Suprapubic skin (tissue), 4 donors: Measurements from ENCODE around the gene TGOLN2. TPM values are rescaled to one million over a fixed set of nuclear protein-coding genes. Genes with fewer than 3 reads are reported as not detected.

Experiments used
- DNase-seq, 2 donors: peaks; one replicate each; pipeline ENCODE4 v3.0.0-alpha.2; 2019; ENCODE audit warnings: low spot score in 2 of 2
- H3K27ac ChIP-seq: fragments of 200-600 bp; sonication (generic); one replicate; pipeline ENCODE4 v1.5.1; 2019
- H3K27me3 ChIP-seq: fragments of 200-600 bp; sonication (generic); one replicate; pipeline ENCODE4 v1.5.1; 2019
- H3K36me3 ChIP-seq: fragments of 200-600 bp; sonication (generic); one replicate; pipeline ENCODE4 v1.5.1; 2019
- H3K4me1 ChIP-seq: fragments of 200-600 bp; sonication (generic); one replicate; pipeline ENCODE4 v1.5.1; 2019
- H3K4me3 ChIP-seq: fragments of 200-600 bp; sonication (generic); one replicate; pipeline ENCODE4 v1.5.1; 2019; ENCODE audit warnings: mild to moderate bottlenecking
- H3K9me3 ChIP-seq: fragments of 200-600 bp; sonication (generic); one replicate; pipeline ENCODE4 v1.5.1; 2019
- CTCF ChIP-seq, 2 donors: fragments of 200-600 bp in 1 of 2; fragments of 450-650 bp in 1 of 2; sonication (generic) in 1 of 2; IDR thresholded peaks; one replicate each; pipeline ENCODE4 v1.5.1; 2016 to 2019; ENCODE audit warnings: antibody characterized with exemption in 2 of 2, mild to moderate bottlenecking in 1 of 2, moderate library complexity in 1 of 2
- EP300 ChIP-seq: sonication (generic); formaldehyde crosslinking; IDR thresholded peaks from one replicate; pipeline ENCODE4 v1.6.1; 2017; ENCODE audit warnings: antibody characterized with exemption
- POLR2A ChIP-seq, 2 donors: fragments of 450-650 bp; IDR thresholded peaks; one replicate each; pipeline ENCODE4 v1.6.1; 2017; ENCODE audit warnings: antibody characterized with exemption in 2 of 2, mild to moderate bottlenecking in 2 of 2, moderate library complexity in 2 of 2
- POLR2AphosphoS5 ChIP-seq, 3 donors: sonication (generic); formaldehyde crosslinking; IDR thresholded peaks; one replicate each; pipeline ENCODE4 v1.6.1; 2017; ENCODE audit warnings: antibody characterized with exemption in 3 of 3
- WGBS: methylation state at CpG from one replicate; pipeline ENCODE4 v1.1.5; 2018; 5-methylcytosine and 5-hydroxymethylcytosine counted together
- total RNA-seq, 4 donors: library from RNA; depleted of rRNA; stranded (reverse); fragments of >200 nt; gene quantifications; one replicate each; pipeline ENCODE4 v1.1.0, GENCODE V29; 2016

Gene TGOLN2
- total RNA-seq, 4 donors from 2014 or later, result 62.5 to 118 (median 72.0) TPM

DNA sequence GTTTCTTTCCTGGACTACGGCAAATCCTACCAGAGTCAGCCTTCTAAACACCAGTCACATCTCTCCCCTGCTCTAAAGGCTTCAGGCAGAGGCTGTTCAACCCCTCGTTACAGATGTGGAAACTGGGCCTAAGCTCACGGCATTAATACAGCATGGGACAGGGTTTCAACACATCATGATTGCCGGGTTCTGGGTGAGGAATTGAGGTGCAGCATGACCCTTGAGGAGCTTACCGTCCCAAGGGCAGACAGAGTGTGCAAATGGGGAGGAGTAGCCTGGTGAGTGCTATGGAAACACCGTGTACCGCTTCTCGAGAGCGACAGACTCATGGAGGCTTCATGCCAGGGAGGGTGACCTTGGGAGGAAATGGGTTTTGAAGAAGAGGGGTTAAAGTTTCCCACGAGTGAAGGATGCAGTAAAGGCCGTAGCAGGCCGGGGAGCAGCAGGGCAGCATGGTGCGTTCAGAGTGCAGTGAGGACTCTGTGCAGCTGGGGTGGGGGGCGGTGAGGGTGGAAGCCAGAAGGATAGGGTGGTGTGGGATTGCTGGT lies 51.1 kb downstream of the TGOLN2 start:
- peak overlapping the region; percentile 20 for H3K4me3 ChIP-seq

DNA sequence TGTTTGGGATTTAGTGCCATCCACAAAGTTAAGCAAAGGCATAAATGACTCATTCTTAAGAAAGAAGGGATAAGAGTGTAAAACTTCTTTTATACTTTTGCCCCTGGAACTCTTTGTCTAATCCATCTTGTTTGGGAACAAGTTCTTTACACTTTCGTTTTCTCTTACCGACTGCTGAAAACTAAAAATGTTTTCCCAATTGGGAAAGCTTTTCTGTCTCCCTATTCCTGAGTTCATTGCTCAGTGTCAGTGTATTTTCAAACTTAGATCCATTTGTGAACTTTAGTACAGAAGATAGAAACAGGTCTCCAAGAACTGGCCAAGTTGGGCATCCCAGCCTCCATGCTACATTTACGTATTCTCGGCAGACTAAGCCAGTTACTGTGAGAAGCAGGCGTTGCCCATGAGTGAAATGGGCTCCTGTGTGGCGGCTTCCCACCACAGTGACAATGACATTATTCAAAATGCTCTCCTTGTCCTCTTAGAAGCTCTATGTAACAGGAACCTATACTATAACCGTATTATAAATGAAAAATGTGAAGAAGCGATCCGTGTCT lies 51.7 kb downstream of the TGOLN2 start:
- H3K4me3 ChIP-seq, result peak overlapping the region; percentile 20
- DNase-seq, result no peak
- H3K9me3 ChIP-seq, result no peaks in the 10 kb centered on the region
- no peaks in the 10 kb centered on the region for H3K36me3 ChIP-seq
- no peaks in the 10 kb centered on the region for H3K27me3 ChIP-seq
- WGBS, result 62% methylated on average over 9 of the region's 9 CpGs
- H3K27ac ChIP-seq, result peak overlapping the region; percentile 21
- peaks cover 26% of the 10 kb centered on the region for H3K4me1 ChIP-seq
- TF ChIP-seq EP300, result no peak
- no peak for TF ChIP-seq POLR2AphosphoS5 (IDR thresholded peaks at IDR 0.05)
- TF ChIP-seq POLR2A (IDR thresholded peaks at IDR 0.05), result no peak
- TF ChIP-seq CTCF (IDR thresholded peaks at IDR 0.05), result no peak

More for the DNA sequence above, 51.1 kb downstream of the TGOLN2 start:
- H3K27me3 ChIP-seq, result no peaks in the 10 kb centered on the region
- H3K27ac ChIP-seq, result peak overlapping the region; percentile 57
- no peak for TF ChIP-seq CTCF (IDR thresholded peaks at IDR 0.05)
- no peak for TF ChIP-seq POLR2AphosphoS5 (IDR thresholded peaks at IDR 0.05)
- TF ChIP-seq POLR2A (IDR thresholded peaks at IDR 0.05), result no peak
- TF ChIP-seq EP300, result no peak
- no peak for DNase-seq
- no peaks in the 10 kb centered on the region for H3K9me3 ChIP-seq
- no peaks in the 10 kb centered on the region for H3K36me3 ChIP-seq
- WGBS, result 61% methylated on average over 14 of the region's 14 CpGs
- peaks cover 26% of the 10 kb centered on the region for H3K4me1 ChIP-seq

DNA sequence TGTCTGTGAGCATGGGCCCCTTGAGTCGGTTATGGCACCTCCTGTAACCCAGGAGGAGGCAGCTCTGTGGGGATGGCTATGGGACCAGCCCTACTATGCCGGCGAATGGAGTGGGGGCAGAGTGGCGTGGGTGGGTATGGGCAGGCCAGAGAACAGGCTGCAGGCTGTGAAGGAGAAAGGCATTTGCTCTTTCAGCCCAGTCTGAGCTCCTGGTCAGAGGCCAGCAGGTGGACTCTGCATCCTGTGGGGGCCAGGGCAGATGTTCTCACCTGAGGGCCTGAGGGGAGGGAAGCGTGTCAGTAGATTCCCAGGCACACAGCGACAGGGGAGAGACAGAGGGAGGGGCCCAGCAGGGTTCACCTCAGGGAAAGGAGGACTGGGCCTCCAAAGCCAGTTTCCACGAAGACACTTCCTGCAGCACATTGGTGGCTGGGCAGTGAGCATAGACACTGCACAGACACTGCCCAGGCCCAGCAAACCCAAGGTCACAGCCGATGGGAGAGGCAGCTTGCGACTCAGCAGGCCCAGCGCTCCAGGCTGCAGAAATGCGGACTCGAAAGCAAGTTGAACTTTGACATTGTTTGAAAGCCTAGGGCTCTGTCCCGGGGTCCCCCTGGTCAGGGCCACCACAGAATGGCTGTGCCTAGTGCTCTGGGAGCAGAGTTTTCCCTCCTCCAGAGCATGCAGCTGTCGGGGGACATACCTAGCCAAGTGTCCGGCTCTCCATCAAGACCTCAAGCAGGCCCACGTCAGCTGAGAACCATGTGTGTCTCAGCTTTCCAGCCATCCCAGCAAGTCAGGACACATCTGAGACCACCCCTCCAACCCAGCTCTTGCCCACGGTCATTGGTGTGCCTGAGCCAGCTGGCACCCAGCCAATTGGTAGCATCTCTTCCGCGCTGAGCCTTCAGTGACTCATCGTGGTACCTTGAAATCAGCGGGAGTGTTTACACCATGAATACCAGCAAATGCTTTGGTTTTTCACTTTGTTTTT lies 53.8 kb downstream of the TGOLN2 start:
- Histone ChIP-seq H3K27me3 (no peaks in the 10 kb centered on the region), H3K4me3 (no peak overlapping the region), H3K4me1 (peaks cover 30% of the 10 kb centered on the region), H3K27ac (no peak overlapping the region), H3K36me3 (no peaks in the 10 kb centered on the region), H3K9me3 (no peaks in the 10 kb centered on the region)
- TF ChIP-seq CTCF (IDR thresholded peaks at IDR 0.05), result no peak
- no peak for TF ChIP-seq POLR2AphosphoS5 (IDR thresholded peaks at IDR 0.05)
- no peak for TF ChIP-seq POLR2A (IDR thresholded peaks at IDR 0.05)
- no peak for TF ChIP-seq EP300
- no peak for DNase-seq
- 38% methylated on average over 17 of the region's 21 CpGs for WGBS

GRCh38 chr2:85272357-85272756 lies 55.4 kb downstream of the TGOLN2 start:
- H3K9me3 ChIP-seq, result no peaks in the 10 kb centered on the region
- no peaks in the 10 kb centered on the region for H3K27me3 ChIP-seq
- peaks cover 13% of the 10 kb centered on the region for H3K4me1 ChIP-seq
- 75% methylated on average over 6 of the region's 6 CpGs for WGBS
- H3K36me3 ChIP-seq, result no peaks in the 10 kb centered on the region
- H3K4me3 ChIP-seq, result no peak overlapping the region
- H3K27ac ChIP-seq, result no peak overlapping the region
- DNase-seq, result no peak
- TF ChIP-seq POLR2A (IDR thresholded peaks at IDR 0.05) (no peak), EP300 (no peak), CTCF (IDR thresholded peaks at IDR 0.05) (no peak), POLR2AphosphoS5 (IDR thresholded peaks at IDR 0.05) (no peak)

- peaks cover 18% of the 10 kb centered on the region for H3K4me1 ChIP-seq
- TF ChIP-seq CTCF (IDR thresholded peaks at IDR 0.05) (no peak), POLR2A (IDR thresholded peaks at IDR 0.05) (no peak), POLR2AphosphoS5 (IDR thresholded peaks at IDR 0.05) (no peak), EP300 (no peak)
- H3K27ac ChIP-seq, result no peak overlapping the region
- H3K4me3 ChIP-seq, result no peak overlapping the region
- H3K27me3 ChIP-seq, result no peaks in the 10 kb centered on the region
- no peaks in the 10 kb centered on the region for H3K36me3 ChIP-seq
- no peaks in the 10 kb centered on the region for H3K9me3 ChIP-seq
- no peak for DNase-seq
- 76% methylated on average over 6 of the region's 6 CpGs for WGBS
These were observed 57.8 kb downstream of the TGOLN2 start for GRCh38 chr2:85269959-85270358.
